Activated naive CD4-positive, alpha-beta T cell treated with anti-CD3 and anti-CD28 coated beads, Interleukin-2, amount 10 ng/mL, durations not matched to agents 7 days and 5 days (primary cell): Measurements from ENCODE around the gene CCRL2.

Source experiments
- CTCF ChIA-PET: fragments of 350-600 bp; sonication (Branson Sonifier 250); formaldehyde crosslinking; loops from one replicate; lab custom pipeline; 2021; ENCODE audit warnings: antibody characterized with exemption; lab: Charles Lee
- DNase-seq: peaks from one replicate; pipeline ENCODE4 v3.0.0-alpha.2; 2020
- H3K27ac Mint-ChIP-seq: one replicate; pipeline ENCODE4 v1.8.0; 2021; ENCODE audit warnings: mild to moderate bottlenecking, moderate library complexity, mixed read lengths
- H3K27me3 Mint-ChIP-seq: one replicate; pipeline ENCODE4 v1.8.0; 2021; ENCODE audit warnings: mild to moderate bottlenecking, mixed read lengths
- H3K36me3 Mint-ChIP-seq: one replicate; pipeline ENCODE4 v1.8.0; 2021; ENCODE audit warnings: mixed read lengths
- H3K4me1 Mint-ChIP-seq: one replicate; pipeline ENCODE4 v1.8.0; 2021; ENCODE audit warnings: mixed read lengths
- H3K4me3 Mint-ChIP-seq: one replicate; pipeline ENCODE4 v1.8.0; 2021; ENCODE audit warnings: mild to moderate bottlenecking, moderate library complexity, mixed read lengths
- H3K9me3 Mint-ChIP-seq: one replicate; pipeline ENCODE4 v1.8.0; 2021; ENCODE audit warnings: mixed read lengths

The CCRL2 gene

GRCh38 chr3:46370839-46371518 lies 36.1 kb upstream of the CCRL2 start, which contains the start of gene CCR5:
Gene CCR5, plus strand, starts transcription at chr3:46370946. Its CDS starts 1,957 bp downstream, at chr3:46372903.
- peak within 1 kb of the TSS; percentile 83 for H3K27ac Mint-ChIP-seq
- peak within 1 kb of the TSS; percentile 42 for H3K4me3 Mint-ChIP-seq
- peaks cover 3% of the 10 kb centered on the region for H3K9me3 Mint-ChIP-seq
- CTCF ChIA-PET = interaction anchor here (0.9 to 14.4 kb wide), 22 partner anchors 10 to 432 kb away, joined by 3 to 228 read pairs (median 10); partner anchors contain the start of genes CCR1, CCR2 and CXCR6
- H3K27me3 Mint-ChIP-seq = peaks cover 16% of the 10 kb centered on the region
- peaks cover 23% of the 10 kb centered on the region for H3K36me3 Mint-ChIP-seq
- peak; percentile 50 for DNase-seq
- H3K4me1 Mint-ChIP-seq = peaks cover 85% of the 10 kb centered on the region

- peaks cover 13% of the 10 kb centered on the region for H3K27me3 Mint-ChIP-seq
- peaks cover 86% of the 10 kb centered on the region for H3K4me1 Mint-ChIP-seq
- H3K4me3 Mint-ChIP-seq = peak overlapping the region; percentile 42
- no peaks in the 10 kb centered on the region for H3K9me3 Mint-ChIP-seq
- H3K36me3 Mint-ChIP-seq = peaks cover 19% of the 10 kb centered on the region
- peak; percentile 14 for DNase-seq
- peak overlapping the region; percentile 83 for H3K27ac Mint-ChIP-seq
- CTCF ChIA-PET = interaction anchor here (0.6 to 14.4 kb wide), 26 partner anchors 9 to 530 kb away, joined by 3 to 228 read pairs (median 4); partner anchors contain the start of genes CCR1, CCR2 and LZTFL1
Observed at GRCh38 chr3:46371519-46372340, 35.3 kb upstream of the CCRL2 start.

GRCh38 chr3:46372492-46373359 lies 34.3 kb upstream of the CCRL2 start:
- Mint-ChIP-seq H3K27ac (peak overlapping the region; percentile 77), H3K4me3 (peak overlapping the region; percentile 42), H3K9me3 (no peaks in the 10 kb centered on the region)

GRCh38 chr3:46374755-46375154 lies 32.3 kb upstream of the CCRL2 start:
- H3K4me1 Mint-ChIP-seq = peaks cover 72% of the 10 kb centered on the region
- H3K4me3 Mint-ChIP-seq = peak overlapping the region; percentile 2
- H3K36me3 Mint-ChIP-seq = peaks cover 16% of the 10 kb centered on the region
- DNase-seq = peak; percentile 1
- no peaks in the 10 kb centered on the region for H3K9me3 Mint-ChIP-seq
- CTCF ChIA-PET = interaction anchor here (0.8 to 14.4 kb wide), 10 partner anchors 60 to 297 kb away, joined by 3 to 228 read pairs (median 3); partner anchors contain the start of gene CCR1
- H3K27ac Mint-ChIP-seq = no peak overlapping the region
- peaks cover 17% of the 10 kb centered on the region for H3K27me3 Mint-ChIP-seq

More at GRCh38 chr3:46372492-46373359, 34.3 kb upstream of the CCRL2 start:
- CTCF ChIA-PET = interaction anchor here (0.6 to 14.4 kb wide), 25 partner anchors 12 to 531 kb away, joined by 3 to 228 read pairs (median 4); partner anchors contain the start of genes CCR1, CCR2 and LZTFL1
- DNase-seq = peak; percentile 54
- peaks cover 17% of the 10 kb centered on the region for H3K27me3 Mint-ChIP-seq
- H3K36me3 Mint-ChIP-seq = peaks cover 18% of the 10 kb centered on the region
- H3K4me1 Mint-ChIP-seq = peaks cover 86% of the 10 kb centered on the region

- CTCF ChIA-PET = interaction anchor here (0.5 to 14.4 kb wide), 11 partner anchors 34 to 297 kb away, joined by 3 to 228 read pairs (median 3); partner anchors contain the start of gene CCR1
- peaks cover 71% of the 10 kb centered on the region for H3K4me1 Mint-ChIP-seq
- H3K4me3 Mint-ChIP-seq = no peak overlapping the region
- peak overlapping the region; percentile 22 for H3K27ac Mint-ChIP-seq
- no peaks in the 10 kb centered on the region for H3K9me3 Mint-ChIP-seq
- peaks cover 16% of the 10 kb centered on the region for H3K36me3 Mint-ChIP-seq
- DNase-seq = peak; percentile 12
- H3K27me3 Mint-ChIP-seq = peaks cover 17% of the 10 kb centered on the region
Observed at GRCh38 chr3:46375218-46375617, 31.8 kb upstream of the CCRL2 start.

GRCh38 chr3:46375814-46376213 lies 31.2 kb upstream of the CCRL2 start:
- H3K4me3 Mint-ChIP-seq = no peak overlapping the region
- peak overlapping the region; percentile 81 for H3K27ac Mint-ChIP-seq
- CTCF ChIA-PET = interaction anchor here (0.5 to 14.4 kb wide), 5 partner anchors 35 to 298 kb away, joined by 3 to 228 read pairs (median 51); no protein-coding TSS in a partner anchor
- DNase-seq = no peak
- H3K27me3 Mint-ChIP-seq = peaks cover 17% of the 10 kb centered on the region
- peaks cover 18% of the 10 kb centered on the region for H3K36me3 Mint-ChIP-seq
- peaks cover 71% of the 10 kb centered on the region for H3K4me1 Mint-ChIP-seq
- H3K9me3 Mint-ChIP-seq = no peaks in the 10 kb centered on the region

GRCh38 chr3:46378426-46378942 lies 28.6 kb upstream of the CCRL2 start:
- CTCF ChIA-PET = interaction anchor here (0.7 to 14.4 kb wide), 39 partner anchors 10 to 1845 kb away, joined by 3 to 228 read pairs (median 5); partner anchors contain the start of genes CCR1, CCR2, CCR5AS and CCRL2
- Mint-ChIP-seq H3K27ac (no peak overlapping the region), H3K36me3 (peaks cover 11% of the 10 kb centered on the region), H3K27me3 (peaks cover 15% of the 10 kb centered on the region), H3K4me3 (no peak overlapping the region), H3K4me1 (peaks cover 65% of the 10 kb centered on the region), H3K9me3 (no peaks in the 10 kb centered on the region)
- peak; percentile 81 for DNase-seq

- Mint-ChIP-seq H3K27ac (peak overlapping the region; percentile 82), H3K4me3 (no peak overlapping the region), H3K36me3 (peaks cover 4% of the 10 kb centered on the region), H3K9me3 (no peaks in the 10 kb centered on the region), H3K4me1 (peaks cover 65% of the 10 kb centered on the region), H3K27me3 (peaks cover 6% of the 10 kb centered on the region)
- CTCF ChIA-PET = interaction anchor here (0.8 to 1.9 kb wide), 6 partner anchors 10 to 304 kb away, joined by 3 to 8 read pairs (median 3); partner anchors contain the start of gene CCR5
- DNase-seq = peak; percentile 34
Observed at GRCh38 chr3:46380471-46381221, 26.4 kb upstream of the CCRL2 start.

- Mint-ChIP-seq H3K4me1 (peaks cover 64% of the 10 kb centered on the region), H3K36me3 (peaks cover 8% of the 10 kb centered on the region), H3K9me3 (peaks cover 2% of the 10 kb centered on the region), H3K27me3 (peaks cover 11% of the 10 kb centered on the region), H3K27ac (no peak overlapping the region), H3K4me3 (no peak overlapping the region)
- CTCF ChIA-PET = interaction anchor here (0.8 to 1.9 kb wide), 3 partner anchors 70 to 303 kb away, joined by 3 to 8 read pairs (median 3); no protein-coding TSS in a partner anchor
- no peak for DNase-seq
Observed at GRCh38 chr3:46381625-46382024, 25.4 kb upstream of the CCRL2 start.

- CTCF ChIA-PET = interaction anchor here (0.5 to 1.8 kb wide), 5 partner anchors 14 to 305 kb away, joined by 3 to 5 read pairs (median 4); partner anchors contain the start of gene CCR1
- Mint-ChIP-seq H3K27ac (peak overlapping the region; percentile 65), H3K36me3 (peaks cover 6% of the 10 kb centered on the region)
Observed at GRCh38 chr3:46383211-46383950, 23.7 kb upstream of the CCRL2 start.

GRCh38 chr3:46383951-46384330 lies 23.1 kb upstream of the CCRL2 start:
- peaks cover 6% of the 10 kb centered on the region for H3K36me3 Mint-ChIP-seq
- H3K4me1 Mint-ChIP-seq = peaks cover 55% of the 10 kb centered on the region
- peak; percentile 25 for DNase-seq
- H3K4me3 Mint-ChIP-seq = no peak overlapping the region
- peak overlapping the region; percentile 65 for H3K27ac Mint-ChIP-seq
- CTCF ChIA-PET = interaction anchor here (0.6 to 1.8 kb wide), 6 partner anchors 12 to 305 kb away, joined by 3 to 5 read pairs (median 4); partner anchors contain the start of gene CCR1
- peaks cover 2% of the 10 kb centered on the region for H3K9me3 Mint-ChIP-seq
- H3K27me3 Mint-ChIP-seq = peaks cover 5% of the 10 kb centered on the region

More at GRCh38 chr3:46383211-46383950, 23.7 kb upstream of the CCRL2 start:
- Mint-ChIP-seq H3K9me3 (peaks cover 2% of the 10 kb centered on the region), H3K27me3 (peaks cover 5% of the 10 kb centered on the region), H3K4me3 (no peak overlapping the region), H3K4me1 (peaks cover 59% of the 10 kb centered on the region)
- DNase-seq = peak; percentile 27
